ENCODE results near the gene BPIFB6.

DNA sequence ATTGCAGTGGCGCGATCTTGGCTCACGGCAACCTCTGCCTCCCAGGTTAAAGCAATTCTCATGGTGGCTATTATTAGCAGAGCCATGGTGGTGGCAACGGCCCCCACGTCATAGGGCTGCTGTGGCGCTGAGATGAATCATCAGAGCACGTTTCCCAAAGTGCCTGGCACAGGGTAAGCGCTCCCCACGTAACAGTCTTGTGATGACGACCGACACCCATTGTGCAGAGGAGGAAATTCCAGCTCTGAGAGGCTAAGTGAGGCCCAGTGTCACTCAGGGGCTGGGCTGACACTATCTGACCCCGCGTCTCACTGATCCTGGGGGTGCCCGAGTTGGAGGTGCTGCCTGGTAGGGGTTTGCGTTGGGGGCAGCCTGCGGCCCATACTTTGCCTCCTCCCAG is 43.4 kb upstream of the BPIFB6 start:
- TF ChIP-seq CTCF (IDR thresholded peaks at IDR 0.05) (no peak), EP300 (IDR thresholded peaks at IDR 0.05) (no peak), POLR2A (IDR thresholded peaks at IDR 0.05) (no peak)
